Activated CD8-positive, alpha-beta memory T cell treated with anti-CD3 and anti-CD28 coated beads for 1 hour (primary cell): ENCODE results near the gene SOSTDC1.
"Not testable (repeated sequence)": the region's sequence is repeated elsewhere in the genome, so short reads cannot be mapped to it uniquely, and the experiment has no call there.

ENCODE experiments used
- DNase-seq, 2 donors: peaks; one replicate each; pipeline ENCODE4 v3.0.0-alpha.2; 2020; ENCODE audit warnings: low read depth in 1 of 2; ENCODE audit errors: extremely low read depth in 1 of 2

Gene SOSTDC1, protein sequence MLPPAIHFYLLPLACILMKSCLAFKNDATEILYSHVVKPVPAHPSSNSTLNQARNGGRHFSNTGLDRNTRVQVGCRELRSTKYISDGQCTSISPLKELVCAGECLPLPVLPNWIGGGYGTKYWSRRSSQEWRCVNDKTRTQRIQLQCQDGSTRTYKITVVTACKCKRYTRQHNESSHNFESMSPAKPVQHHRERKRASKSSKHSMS

GRCh38 chr7:16465469-16466361, at the start of gene SOSTDC1:
Gene SOSTDC1 (minus strand): TSS chr7:16465738. CDS start chr7:16465668, 70 bp downstream.
- DNase-seq = no peak

GRCh38 chr7:16514729-16515128, 49.2 kb upstream of the SOSTDC1 start:
- no peak for DNase-seq

- DNase-seq = no peak
These were observed 48.7 kb upstream of the SOSTDC1 start for GRCh38 chr7:16514271-16514670.

DNA sequence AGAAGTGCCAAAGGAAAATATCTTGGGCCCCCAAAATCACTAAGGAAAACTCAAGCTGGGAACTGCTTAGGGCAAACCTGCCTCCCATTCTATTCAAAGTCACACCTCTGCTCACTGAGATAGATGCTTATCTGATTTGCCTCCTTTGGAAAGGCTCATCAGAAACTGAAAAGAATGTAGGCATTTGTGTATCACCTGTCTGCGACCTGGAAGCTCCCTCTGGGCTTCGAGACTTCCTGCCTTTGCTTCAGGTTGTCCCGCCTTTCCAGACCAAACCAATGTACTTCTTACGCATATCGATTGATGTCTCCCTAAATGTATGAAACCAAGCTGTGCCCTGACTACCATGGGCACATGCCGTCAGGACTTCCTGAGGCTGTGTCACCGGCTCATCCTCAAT, 46.6 kb upstream of the SOSTDC1 start:
- DNase-seq = no peak

DNA sequence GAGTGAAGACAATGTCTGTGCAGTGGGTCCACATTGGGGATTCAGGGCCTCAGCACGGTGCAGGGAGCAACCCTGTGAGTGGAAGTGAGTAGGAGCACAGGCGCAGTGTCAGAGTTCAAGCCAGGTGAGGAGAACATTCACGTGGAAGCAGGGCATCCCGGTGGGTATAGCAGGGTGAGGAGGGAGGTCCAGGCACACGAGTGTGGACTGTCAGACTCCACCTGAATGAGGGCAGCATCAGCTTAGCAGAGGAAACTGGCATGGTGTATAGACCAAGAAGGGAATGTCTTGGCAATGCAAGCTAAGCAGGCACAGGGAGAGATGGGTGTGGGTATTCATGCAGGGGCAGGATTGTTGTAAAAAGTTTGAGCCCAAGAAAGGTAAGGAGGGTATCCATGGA, 45.8 kb upstream of the SOSTDC1 start:
- DNase-seq = no peak

GRCh38 chr7:16509829-16510228, 44.3 kb upstream of the SOSTDC1 start:
- no peak for DNase-seq

- DNase-seq = not testable (repeated sequence)
These were observed 40.9 kb upstream of the SOSTDC1 start for GRCh38 chr7:16506422-16506821.

GRCh38 chr7:16504019-16504418, 38.5 kb upstream of the SOSTDC1 start:
- no peak for DNase-seq

- no peak for DNase-seq
These were observed 36.8 kb upstream of the SOSTDC1 start for GRCh38 chr7:16502303-16502702.

GRCh38 chr7:16498122-16498521, 32.6 kb upstream of the SOSTDC1 start:
- no peak for DNase-seq

DNA sequence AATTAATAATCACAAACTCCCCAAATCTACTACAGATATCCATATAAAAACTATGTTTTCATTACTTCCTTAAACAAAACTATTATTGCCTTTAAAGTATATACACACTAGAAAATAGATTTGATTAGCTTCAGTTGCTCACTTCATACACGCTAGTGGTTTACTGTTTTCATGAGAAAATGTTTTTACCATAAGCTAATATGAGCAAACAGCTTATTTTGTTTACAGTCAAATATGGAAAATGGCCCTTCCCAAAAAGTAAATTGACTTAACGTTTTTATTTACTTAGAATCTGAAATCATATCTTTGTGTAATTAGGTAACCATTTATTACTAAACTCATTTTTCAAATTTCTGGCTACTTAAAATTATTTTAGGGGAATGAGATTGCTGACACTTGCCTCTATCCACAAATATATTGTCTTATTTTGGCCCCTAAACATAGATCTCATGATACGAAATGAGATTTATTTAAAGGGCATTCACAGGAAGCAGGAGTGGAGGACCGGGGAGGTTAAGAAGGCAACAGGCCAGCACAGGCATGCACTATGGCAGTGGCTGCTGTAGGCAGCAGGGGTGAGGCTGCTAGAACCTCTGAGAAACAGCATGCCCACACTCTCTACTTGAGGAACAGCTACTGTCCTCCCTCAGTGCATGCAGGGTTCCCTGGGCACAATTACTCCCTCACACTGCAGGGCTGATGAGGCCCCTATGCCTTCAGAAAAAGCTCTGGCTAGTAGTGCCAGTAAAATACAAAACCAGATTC, 29.6 kb upstream of the SOSTDC1 start:
- no peak for DNase-seq

- DNase-seq = no peak
These were observed 29.0 kb upstream of the SOSTDC1 start for GRCh38 chr7:16494551-16494950.

DNA sequence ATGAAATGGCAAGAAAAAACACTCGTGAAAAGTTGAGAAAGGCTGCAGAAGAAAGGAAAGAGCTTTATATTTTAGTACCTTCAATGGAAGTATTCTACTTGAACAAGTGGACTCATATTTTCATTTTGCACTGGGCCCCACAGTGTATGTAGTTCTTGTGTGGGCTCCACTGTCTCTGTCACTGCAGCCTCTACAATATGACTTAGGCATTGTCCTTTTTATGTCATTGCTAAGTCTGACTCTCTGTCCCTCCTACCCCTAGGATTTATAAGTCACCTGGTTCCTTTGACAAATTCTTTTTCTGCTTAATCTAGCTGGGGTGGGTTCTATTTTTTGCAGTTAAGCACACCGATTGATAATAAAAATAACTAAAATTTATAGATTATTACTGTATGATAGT, 27.7 kb upstream of the SOSTDC1 start:
- DNase-seq = no peak

DNA sequence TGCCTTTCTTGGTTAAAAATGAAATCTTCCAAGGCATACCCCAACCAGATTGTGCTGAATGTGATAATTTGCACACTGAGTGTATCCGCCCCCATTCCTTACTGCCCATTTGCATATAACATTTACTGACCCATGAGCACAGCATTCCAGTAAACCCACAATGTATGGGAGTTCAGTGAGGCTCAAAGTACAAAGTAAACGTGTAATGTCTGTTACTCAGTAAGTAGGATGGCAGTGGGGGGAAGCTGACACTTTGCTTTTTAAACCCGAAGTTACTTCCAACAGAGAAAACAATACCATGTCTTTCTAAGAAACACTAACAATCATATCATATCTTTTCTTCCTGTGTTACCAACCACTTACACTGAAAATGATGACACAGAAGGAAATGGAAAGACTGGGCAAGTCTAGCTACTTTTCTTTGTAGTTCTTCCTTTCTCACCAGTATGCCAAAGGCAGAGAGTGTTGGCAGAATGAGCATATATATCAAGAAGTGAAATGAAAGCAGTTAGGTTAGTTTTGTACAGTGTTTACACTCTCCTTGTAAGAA, 27.1 kb upstream of the SOSTDC1 start:
- no peak for DNase-seq

DNA sequence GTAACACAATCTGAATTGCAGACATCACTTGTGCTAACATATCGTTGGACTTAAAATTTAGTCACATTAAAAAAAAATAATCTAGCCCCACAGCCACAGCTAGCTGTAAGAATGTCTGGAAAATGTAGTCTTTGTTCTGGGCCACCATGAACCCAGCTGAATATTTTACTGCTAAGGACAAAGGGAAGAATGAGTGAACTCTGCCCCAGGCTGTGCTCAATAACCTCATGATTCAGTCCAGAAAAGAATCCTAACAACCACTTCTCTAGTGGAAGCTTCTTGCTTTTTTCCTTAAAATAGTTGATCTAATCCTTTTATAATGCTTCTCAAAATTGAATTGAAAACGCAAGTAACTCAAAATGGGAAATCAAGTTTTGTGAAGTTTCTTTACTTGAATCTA, 25.6 kb upstream of the SOSTDC1 start:
- DNase-seq = no peak

DNA sequence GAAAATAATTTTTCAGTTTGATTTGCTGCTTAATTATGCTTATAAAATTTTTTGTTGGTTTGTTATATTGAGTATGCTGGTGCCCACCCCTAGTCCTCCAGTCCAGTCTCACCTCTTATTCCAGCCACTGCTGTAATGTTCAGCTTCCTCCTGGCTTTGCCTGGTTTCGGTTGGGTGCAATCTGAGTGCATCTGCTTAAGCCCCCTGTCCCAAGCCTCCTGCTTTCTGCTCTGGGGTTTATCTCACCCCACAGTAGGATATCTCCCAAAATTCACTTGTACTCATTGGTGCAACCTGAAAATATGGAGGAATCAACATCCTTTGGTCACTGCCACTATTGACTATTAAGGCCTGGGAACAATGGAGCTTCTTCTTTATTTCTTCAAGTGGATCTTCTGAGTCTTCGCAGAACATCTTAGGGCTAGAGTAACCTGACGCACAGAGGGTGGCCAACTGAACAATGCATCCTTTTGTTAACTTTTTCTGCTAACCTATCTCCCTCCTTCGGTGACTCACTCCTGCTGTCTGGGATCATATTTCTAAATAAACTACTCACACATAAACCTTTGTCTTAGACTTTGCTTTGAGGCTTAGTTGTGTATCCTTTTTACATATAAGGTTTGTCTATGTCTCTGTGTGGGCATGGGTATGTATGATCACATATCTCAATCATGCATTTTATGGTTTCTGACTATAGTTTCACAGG, 19.1 kb upstream of the SOSTDC1 start:
- DNase-seq = no peak

GRCh38 chr7:16479591-16479990, 14.1 kb upstream of the SOSTDC1 start:
- DNase-seq = no peak

DNA sequence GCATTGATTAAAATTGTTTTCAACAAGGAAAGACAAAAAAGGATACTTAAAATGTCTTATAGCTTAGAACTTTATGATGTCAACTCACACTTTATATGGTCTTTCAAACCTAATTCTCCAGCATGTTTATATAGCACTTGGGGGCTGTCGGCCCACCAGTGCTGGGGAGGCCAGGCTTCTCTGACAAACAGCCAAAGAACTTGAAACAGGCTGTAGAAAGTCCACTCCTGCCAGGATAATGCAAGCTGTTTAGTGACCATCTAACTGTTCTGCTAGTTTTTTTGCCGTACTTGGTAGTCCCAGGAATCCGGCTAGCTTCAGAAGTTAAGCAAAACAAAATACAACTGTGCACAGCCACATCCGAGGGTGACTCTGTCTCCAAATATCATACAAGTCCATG, 13.6 kb upstream of the SOSTDC1 start:
- DNase-seq = no peak

GRCh38 chr7:16471933-16472332, 6.4 kb upstream of the SOSTDC1 start:
- no peak for DNase-seq

DNA sequence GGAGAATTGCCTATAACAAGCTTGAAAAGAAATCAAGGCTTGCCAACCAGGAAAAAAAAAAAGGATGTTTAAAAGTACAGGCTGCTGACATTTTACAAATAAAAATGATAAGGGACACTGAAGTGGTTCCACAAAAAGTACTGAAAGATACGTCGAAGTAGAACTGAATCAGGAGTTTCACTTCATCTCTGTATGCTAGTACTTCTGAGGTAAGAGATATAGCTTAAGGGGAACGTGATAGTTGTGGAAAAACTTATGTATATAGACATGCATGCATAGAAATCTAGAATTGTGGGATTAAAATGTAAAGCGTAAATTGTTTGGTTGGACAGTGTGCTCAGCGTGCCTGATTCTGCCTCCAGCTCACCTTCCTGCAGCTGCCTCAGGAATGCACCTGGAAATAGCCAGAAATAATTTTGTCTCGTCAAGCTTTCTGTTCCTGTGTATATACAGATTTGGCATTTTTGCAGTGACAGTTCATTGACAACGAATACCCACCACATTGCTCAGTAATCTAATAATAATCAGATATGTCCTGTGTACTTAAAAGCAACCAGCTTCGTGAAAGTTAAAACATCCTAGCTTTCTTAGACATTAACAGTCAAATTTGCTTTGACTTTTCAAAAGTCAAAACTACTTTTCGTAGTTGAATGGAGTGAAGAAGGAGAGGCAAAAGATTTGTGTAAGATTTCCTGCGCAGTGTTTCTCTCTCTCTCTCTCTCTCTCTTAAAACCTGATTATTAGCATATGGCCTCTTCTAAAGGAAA, 1.4 kb downstream of the SOSTDC1 start:
- no peak for DNase-seq
